Osteoblast (primary cell): ENCODE results near the gene FRAS1. TPM values are rescaled to one million over a fixed set of nuclear protein-coding genes. Genes with fewer than 3 reads are reported as not detected.

ENCODE experiments used
- DNase-seq: peaks from one replicate; pipeline ENCODE4 v3.0.0; 2011; ENCODE audit warnings: low spot score, mixed read lengths; ENCODE audit not compliant: insufficient read length; ENCODE audit errors: missing footprints
- H2AFZ ChIP-seq: 2 replicates; pipeline ENCODE4 v1.6.0; 2011; ENCODE audit warnings: mild to moderate bottlenecking, low read length
- H3K27ac ChIP-seq: 2 replicates; pipeline ENCODE4 v1.5.1; 2011; ENCODE audit warnings: mild to moderate bottlenecking, low read depth, low read length, moderate library complexity
- H3K27me3 ChIP-seq: 2 replicates; pipeline ENCODE4 v1.6.0; 2012; ENCODE audit warnings: mild to moderate bottlenecking, control low read depth, inconsistent platforms, low read length, moderate library complexity; ENCODE audit not compliant: insufficient read depth
- H3K36me3 ChIP-seq: 2 replicates; pipeline ENCODE4 v1.5.1; 2011; ENCODE audit warnings: mild to moderate bottlenecking, low read length, control low read depth, moderate library complexity; ENCODE audit not compliant: insufficient read depth
- H3K4me1 ChIP-seq: 2 replicates; pipeline ENCODE4 v1.5.1; 2011; ENCODE audit warnings: mild to moderate bottlenecking, low read length, control low read depth, moderate library complexity; ENCODE audit not compliant: insufficient read depth
- H3K4me2 ChIP-seq: 2 replicates; pipeline ENCODE4 v1.6.0; 2011; ENCODE audit warnings: mild to moderate bottlenecking, low read length; ENCODE audit not compliant: insufficient read depth
- H3K4me3 ChIP-seq: fragments of 200-600 bp; sonication (generic); 3 replicates; pipeline ENCODE4 v1.5.1; 2012; ENCODE audit warnings: mild to moderate bottlenecking, low read length, inconsistent platforms; ENCODE audit not compliant: insufficient read depth
- H3K79me2 ChIP-seq: 2 replicates; pipeline ENCODE4 v1.6.0; 2012; ENCODE audit warnings: mild to moderate bottlenecking, low read length, control low read depth, inconsistent platforms; ENCODE audit not compliant: insufficient read depth
- H3K9me3 ChIP-seq: 2 replicates; pipeline ENCODE4 v1.5.1; 2011; ENCODE audit warnings: low read depth, low read length, control low read depth
- H4K20me1 ChIP-seq: 2 replicates; pipeline ENCODE4 v1.6.0; 2012; ENCODE audit warnings: mild to moderate bottlenecking, low read length, control low read depth; ENCODE audit not compliant: insufficient read depth
- CTCF ChIP-seq: IDR thresholded peaks from 2 replicates; pipeline ENCODE4 v1.5.1; 2011; ENCODE audit warnings: mild to moderate bottlenecking, low read depth, low read length, moderate library complexity; ENCODE audit errors: extremely low read depth
- total RNA-seq: library from RNA; depleted of rRNA; stranded (reverse); fragments of >200 nt; gene quantifications from 2 replicates; pipeline ENCODE4 v1.2.3, GENCODE V29; 2012

FRAS1 gene
- total RNA-seq, 1 donor: 5.1 TPM

DNA sequence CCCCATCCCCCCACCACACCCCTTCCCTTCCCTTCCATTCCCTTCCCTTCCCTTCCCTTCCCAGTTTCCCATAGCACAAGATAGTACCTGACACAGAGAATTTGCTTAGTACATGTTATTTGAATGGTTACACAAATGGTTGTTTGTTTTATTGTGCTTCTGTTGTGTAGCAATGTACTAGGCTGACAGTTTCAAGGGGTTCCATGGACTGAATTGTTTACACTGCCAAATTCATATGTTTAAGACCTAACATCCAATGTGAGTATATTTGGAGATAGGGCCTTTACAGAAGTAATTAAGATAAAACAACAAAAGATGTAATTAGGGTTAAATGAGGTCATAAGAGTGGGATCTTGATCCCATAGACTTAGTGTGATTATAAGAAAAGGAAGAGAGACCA, 133.5 kb downstream of the FRAS1 start:
- Histone ChIP-seq H4K20me1 (no peaks in the 10 kb centered on the region), H3K36me3 (no peaks in the 10 kb centered on the region), H3K9me3 (no peaks in the 10 kb centered on the region), H3K4me2 (no peak overlapping the region), H3K4me1 (no peaks in the 10 kb centered on the region), H2AFZ (no peak overlapping the region), H3K27ac (no peak overlapping the region), H3K79me2 (no peaks in the 10 kb centered on the region), H3K4me3 (no peak overlapping the region), H3K27me3 (no peaks in the 10 kb centered on the region)
- TF ChIP-seq CTCF: no peak
- no peak for DNase-seq

DNA sequence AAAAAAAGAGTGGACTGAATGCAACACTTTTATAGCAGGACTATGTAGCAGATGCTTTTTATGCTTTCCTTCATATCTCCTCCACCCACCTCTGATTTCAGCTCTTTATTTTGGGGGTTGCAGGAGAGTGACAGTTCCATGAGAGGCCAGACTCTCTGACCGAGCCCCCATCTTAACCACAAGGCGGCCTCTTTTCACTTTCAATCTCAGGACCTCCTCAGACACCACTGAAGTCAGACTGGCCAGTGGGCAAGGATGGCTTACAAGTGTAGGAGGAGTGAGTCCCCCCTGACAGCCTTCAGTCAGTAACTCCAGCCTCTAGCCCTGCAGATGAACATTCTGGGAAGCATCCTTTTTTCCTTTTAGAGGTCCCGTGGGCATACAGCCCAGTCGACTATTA, 140.8 kb downstream of the FRAS1 start:
- no peak overlapping the region for H3K4me3 ChIP-seq
- H3K9me3 ChIP-seq: no peaks in the 10 kb centered on the region
- H3K27me3 ChIP-seq: no peaks in the 10 kb centered on the region
- no peaks in the 10 kb centered on the region for H4K20me1 ChIP-seq
- H2AFZ ChIP-seq: no peak overlapping the region
- no peak overlapping the region for H3K27ac ChIP-seq
- H3K36me3 ChIP-seq: no peaks in the 10 kb centered on the region
- TF ChIP-seq CTCF: no peak
- DNase-seq: no peak
- H3K4me1 ChIP-seq: no peaks in the 10 kb centered on the region
- H3K4me2 ChIP-seq: no peak overlapping the region
- H3K79me2 ChIP-seq: no peaks in the 10 kb centered on the region

GRCh38 chr4:78199984-78200383, 142.9 kb downstream of the FRAS1 start:
- Histone ChIP-seq H3K4me3 (no peak overlapping the region), H3K79me2 (no peaks in the 10 kb centered on the region), H3K27me3 (no peaks in the 10 kb centered on the region), H3K27ac (no peak overlapping the region), H3K9me3 (no peaks in the 10 kb centered on the region), H3K36me3 (no peaks in the 10 kb centered on the region), H3K4me2 (no peak overlapping the region), H4K20me1 (no peaks in the 10 kb centered on the region), H3K4me1 (no peaks in the 10 kb centered on the region), H2AFZ (no peak overlapping the region)
- TF ChIP-seq CTCF: no peak
- DNase-seq: no peak

- Histone ChIP-seq H3K27ac (no peak overlapping the region), H3K4me2 (no peak overlapping the region), H3K4me1 (no peaks in the 10 kb centered on the region), H3K9me3 (no peaks in the 10 kb centered on the region), H4K20me1 (no peaks in the 10 kb centered on the region), H3K36me3 (no peaks in the 10 kb centered on the region), H3K4me3 (no peak overlapping the region), H2AFZ (no peak overlapping the region), H3K79me2 (no peaks in the 10 kb centered on the region), H3K27me3 (no peaks in the 10 kb centered on the region)
- TF ChIP-seq CTCF: no peak
- DNase-seq: no peak
These were observed 143.8 kb downstream of the FRAS1 start for GRCh38 chr4:78200949-78201348.
